Measurements from ENCODE around the gene SLC24A3.

SLC24A3 gene

GRCh38 chr20:19696620-19697019 lies 484.2 kb downstream of the SLC24A3 start:
- Mint-ChIP-seq H3K27me3 (ENCODE audit: low read depth, poor library complexity) (peaks cover 9% of the 10 kb centered on the region), H3K4me1 (peaks cover 37% of the 10 kb centered on the region), H3K36me3 (ENCODE audit: low read depth) (peaks cover 40% of the 10 kb centered on the region), H3K4me3 (no peak overlapping the region), H3K27ac (no peak overlapping the region), H3K9me3 (peaks cover 22% of the 10 kb centered on the region)
- TF ChIP-seq, protein P1, sequence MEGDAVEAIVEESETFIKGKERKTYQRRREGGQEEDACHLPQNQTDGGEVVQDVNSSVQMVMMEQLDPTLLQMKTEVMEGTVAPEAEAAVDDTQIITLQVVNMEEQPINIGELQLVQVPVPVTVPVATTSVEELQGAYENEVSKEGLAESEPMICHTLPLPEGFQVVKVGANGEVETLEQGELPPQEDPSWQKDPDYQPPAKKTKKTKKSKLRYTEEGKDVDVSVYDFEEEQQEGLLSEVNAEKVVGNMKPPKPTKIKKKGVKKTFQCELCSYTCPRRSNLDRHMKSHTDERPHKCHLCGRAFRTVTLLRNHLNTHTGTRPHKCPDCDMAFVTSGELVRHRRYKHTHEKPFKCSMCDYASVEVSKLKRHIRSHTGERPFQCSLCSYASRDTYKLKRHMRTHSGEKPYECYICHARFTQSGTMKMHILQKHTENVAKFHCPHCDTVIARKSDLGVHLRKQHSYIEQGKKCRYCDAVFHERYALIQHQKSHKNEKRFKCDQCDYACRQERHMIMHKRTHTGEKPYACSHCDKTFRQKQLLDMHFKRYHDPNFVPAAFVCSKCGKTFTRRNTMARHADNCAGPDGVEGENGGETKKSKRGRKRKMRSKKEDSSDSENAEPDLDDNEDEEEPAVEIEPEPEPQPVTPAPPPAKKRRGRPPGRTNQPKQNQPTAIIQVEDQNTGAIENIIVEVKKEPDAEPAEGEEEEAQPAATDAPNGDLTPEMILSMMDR (IDR thresholded peaks at IDR 0.05): no peak
- DNase-seq: no peak

- Mint-ChIP-seq H3K4me1 (peaks cover 37% of the 10 kb centered on the region), H3K27ac (no peak overlapping the region), H3K27me3 (ENCODE audit: low read depth, poor library complexity) (peaks cover 9% of the 10 kb centered on the region), H3K4me3 (no peak overlapping the region), H3K36me3 (ENCODE audit: low read depth) (peaks cover 48% of the 10 kb centered on the region), H3K9me3 (peaks cover 30% of the 10 kb centered on the region)
- no peak for DNase-seq
- TF ChIP-seq, protein P1 (IDR thresholded peaks at IDR 0.05): no peak
Measured at GRCh38 chr20:19697415-19697814, 485.0 kb downstream of the SLC24A3 start.

DNA sequence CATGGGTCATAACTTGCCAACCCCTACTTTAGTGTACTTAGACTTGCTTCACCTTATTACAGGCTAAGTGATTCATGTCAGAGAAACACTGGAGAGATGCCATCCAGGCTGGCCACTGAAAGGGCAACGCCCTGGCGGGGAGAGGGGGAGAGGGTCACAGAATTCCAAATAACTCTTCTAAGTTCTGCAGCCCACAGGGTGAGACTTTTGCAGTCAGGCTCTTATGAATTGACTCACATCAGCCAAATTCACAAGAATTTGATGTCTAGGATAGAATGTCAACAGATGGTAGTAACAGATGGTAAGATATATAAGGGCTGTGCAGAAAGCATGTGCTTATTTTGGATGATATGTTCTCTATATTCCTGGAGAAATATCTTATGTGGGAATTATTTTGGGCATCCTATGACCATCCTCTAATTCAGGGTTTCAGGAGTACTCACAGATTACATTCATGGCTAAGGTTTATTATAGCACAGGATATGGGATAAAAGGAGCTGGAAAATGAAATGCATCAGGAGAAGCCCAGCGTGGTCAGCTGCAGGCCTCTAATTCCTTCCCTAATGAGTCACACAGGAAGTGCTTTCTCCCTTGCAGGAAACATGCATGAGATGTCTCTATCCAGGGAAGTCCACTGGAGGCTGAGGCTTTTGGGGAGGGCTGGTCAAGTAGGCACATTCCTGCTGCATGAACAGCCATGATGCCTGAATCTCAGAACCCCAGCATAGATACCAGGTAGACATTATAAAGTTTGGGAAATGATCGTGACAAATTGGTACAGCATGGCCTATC lies 486.9 kb downstream of the SLC24A3 start:
- no peak overlapping the region for H3K27ac Mint-ChIP-seq
- H3K9me3 Mint-ChIP-seq: peaks cover 40% of the 10 kb centered on the region
- peaks cover 58% of the 10 kb centered on the region for H3K36me3 Mint-ChIP-seq (ENCODE audit: low read depth)
- no peak for DNase-seq
- peaks cover 31% of the 10 kb centered on the region for H3K4me1 Mint-ChIP-seq
- TF ChIP-seq, protein P1 (IDR thresholded peaks at IDR 0.05): no peak
- H3K4me3 Mint-ChIP-seq: no peak overlapping the region
- H3K27me3 Mint-ChIP-seq (ENCODE audit: low read depth, poor library complexity): peaks cover 17% of the 10 kb centered on the region

- Mint-ChIP-seq H3K27ac (no peak overlapping the region), H3K9me3 (peaks cover 40% of the 10 kb centered on the region), H3K4me3 (no peak overlapping the region), H3K27me3 (ENCODE audit: low read depth, poor library complexity) (peaks cover 14% of the 10 kb centered on the region), H3K36me3 (ENCODE audit: low read depth) (peaks cover 58% of the 10 kb centered on the region), H3K4me1 (peaks cover 17% of the 10 kb centered on the region)
- TF ChIP-seq, protein P1 (IDR thresholded peaks at IDR 0.05): no peak
- no peak for DNase-seq
Measured at GRCh38 chr20:19701429-19701828, 489.0 kb downstream of the SLC24A3 start.

DNA sequence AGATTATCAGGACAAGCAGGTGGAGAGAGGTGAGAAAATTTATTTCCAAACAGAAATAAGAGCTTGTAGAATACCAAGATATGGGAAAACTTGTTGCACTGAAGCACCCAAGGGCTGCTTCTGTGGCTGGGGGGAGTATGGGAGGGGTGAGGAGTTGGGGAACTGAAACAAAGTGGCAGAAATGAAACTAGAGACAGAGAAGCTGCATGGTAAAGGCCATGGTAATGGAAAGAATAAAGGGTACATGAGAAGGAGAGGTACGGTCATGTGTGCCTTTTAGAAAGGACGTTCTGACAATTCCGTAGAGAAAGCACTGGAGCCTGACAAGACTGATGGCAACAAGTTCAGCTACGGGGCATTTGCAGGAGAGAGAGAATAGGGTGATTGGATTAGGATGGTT lies 494.0 kb downstream of the SLC24A3 start:
- TF ChIP-seq, protein P1 (IDR thresholded peaks at IDR 0.05): no peak
- Mint-ChIP-seq H3K4me1 (peaks cover 20% of the 10 kb centered on the region), H3K9me3 (peaks cover 19% of the 10 kb centered on the region), H3K4me3 (no peak overlapping the region), H3K27ac (no peak overlapping the region), H3K36me3 (ENCODE audit: low read depth) (peaks cover 19% of the 10 kb centered on the region), H3K27me3 (ENCODE audit: low read depth, poor library complexity) (peaks cover 17% of the 10 kb centered on the region)
- DNase-seq: no peak
